ENCODE data around the gene ITPK1. TPM values are rescaled to one million over a fixed set of nuclear protein-coding genes. Genes with fewer than 3 reads are reported as not detected.
A peak's percentile ranks its signal among the peaks of the same experiment; 100 is the strongest.

ITPK1 gene
- total and polyA plus RNA-seq, 2 donors (not counting 3 experiments of a cell fraction or from before 2014, with no cell fraction given) = 39.6 to 51.8 TPM

DNA sequence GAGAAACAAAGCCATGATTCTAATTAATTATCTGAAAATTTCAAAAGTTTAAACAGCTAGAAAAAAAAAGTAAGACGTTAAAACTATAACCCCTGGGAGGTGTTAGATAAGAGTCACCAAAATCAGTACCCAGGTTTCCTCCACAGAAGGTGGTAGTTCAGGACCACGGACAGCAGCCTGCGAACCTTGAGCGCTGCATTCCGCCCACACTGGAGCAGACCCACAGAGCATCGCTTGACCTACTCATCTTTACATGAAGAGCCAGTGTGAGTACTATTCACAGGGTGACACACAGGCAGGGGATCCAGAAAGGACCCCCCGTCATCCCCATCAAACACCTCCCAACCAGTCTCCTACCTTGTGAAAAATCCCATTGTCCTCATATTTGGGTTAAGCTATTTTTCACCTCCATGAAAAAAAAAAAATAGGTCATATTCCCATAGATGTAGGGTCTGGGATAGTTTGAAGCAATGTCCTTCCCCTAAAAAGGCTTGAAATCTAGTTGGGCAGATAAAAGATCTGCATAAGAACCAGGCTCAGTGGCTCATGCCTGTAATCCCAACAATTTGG lies 201.6 kb downstream of the ITPK1 start:
- H3K27me3 ChIP-seq (ENCODE audit: control insufficient read depth in 2 of 2, insufficient read depth in 2 of 2, low read length in 2 of 2) = no peaks in the 10 kb centered on the region
- dilution Hi-C loops (cut with MboI; ENCODE audit: extremely low pct_ligation_motif_present, low sequenced_read_pairs) (no loop called here), intact Hi-C loops (cut with micrococcal nuclease) (no loop called here)
- no peaks in the 10 kb centered on the region for H4K20me1 ChIP-seq (replicated peaks; ENCODE audit: control insufficient read depth, extremely low read depth, insufficient read depth, low read length)
- H3K4me3 ChIP-seq (replicated peaks in 1 of 3; ENCODE audit: insufficient read depth in 1 of 3, low read depth in 1 of 3, low read length in 3 of 3) = no peak overlapping the region
- no peak overlapping the region for H3K9ac ChIP-seq (replicated peaks; ENCODE audit: extremely low read depth, insufficient read depth, low read length)
- TF ChIP-seq EZH2 (IDR thresholded peaks at IDR 0.05; ENCODE audit: borderline replicate concordance, low read depth, low read length, severe bottlenecking) = no peak
- TF ChIP-seq POLR2AphosphoS5 (IDR thresholded peaks at IDR 0.05; ENCODE audit: insufficient read depth, low read depth, low read length) = no peak
- TF ChIP-seq GATA2 (IDR thresholded peaks at IDR 0.05; ENCODE audit: insufficient read depth, insufficient read length, low read depth, low read length) = no peak
- TF ChIP-seq JUN (IDR thresholded peaks at IDR 0.05; ENCODE audit: borderline replicate concordance, insufficient read depth, insufficient read length, low read depth) = no peak
- TF ChIP-seq, protein P1, sequence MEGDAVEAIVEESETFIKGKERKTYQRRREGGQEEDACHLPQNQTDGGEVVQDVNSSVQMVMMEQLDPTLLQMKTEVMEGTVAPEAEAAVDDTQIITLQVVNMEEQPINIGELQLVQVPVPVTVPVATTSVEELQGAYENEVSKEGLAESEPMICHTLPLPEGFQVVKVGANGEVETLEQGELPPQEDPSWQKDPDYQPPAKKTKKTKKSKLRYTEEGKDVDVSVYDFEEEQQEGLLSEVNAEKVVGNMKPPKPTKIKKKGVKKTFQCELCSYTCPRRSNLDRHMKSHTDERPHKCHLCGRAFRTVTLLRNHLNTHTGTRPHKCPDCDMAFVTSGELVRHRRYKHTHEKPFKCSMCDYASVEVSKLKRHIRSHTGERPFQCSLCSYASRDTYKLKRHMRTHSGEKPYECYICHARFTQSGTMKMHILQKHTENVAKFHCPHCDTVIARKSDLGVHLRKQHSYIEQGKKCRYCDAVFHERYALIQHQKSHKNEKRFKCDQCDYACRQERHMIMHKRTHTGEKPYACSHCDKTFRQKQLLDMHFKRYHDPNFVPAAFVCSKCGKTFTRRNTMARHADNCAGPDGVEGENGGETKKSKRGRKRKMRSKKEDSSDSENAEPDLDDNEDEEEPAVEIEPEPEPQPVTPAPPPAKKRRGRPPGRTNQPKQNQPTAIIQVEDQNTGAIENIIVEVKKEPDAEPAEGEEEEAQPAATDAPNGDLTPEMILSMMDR (IDR thresholded peaks at IDR 0.05; ENCODE audit: extremely low read depth in 1 of 2, insufficient read depth in 1 of 2, low read depth in 1 of 2, low read length in 2 of 2) = no peak
- TF ChIP-seq, protein P2, sequence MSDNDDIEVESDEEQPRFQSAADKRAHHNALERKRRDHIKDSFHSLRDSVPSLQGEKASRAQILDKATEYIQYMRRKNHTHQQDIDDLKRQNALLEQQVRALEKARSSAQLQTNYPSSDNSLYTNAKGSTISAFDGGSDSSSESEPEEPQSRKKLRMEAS (IDR thresholded peaks at IDR 0.05; ENCODE audit: insufficient read depth, insufficient read length) = no peak
- no peak for TF ChIP-seq FOS (IDR thresholded peaks at IDR 0.05; ENCODE audit: borderline replicate concordance, insufficient read depth, low read length)
- TF ChIP-seq POLR2A (IDR thresholded peaks at IDR 0.05; ENCODE audit: low read depth, low read length) = no peak
- no peak for TF ChIP-seq MYC (IDR thresholded peaks at IDR 0.05; ENCODE audit: low read depth, low read length)
- CTCF ChIA-PET = no interaction called here
- H3K9me1 ChIP-seq (replicated peaks; ENCODE audit: control insufficient read depth, extremely low read depth, insufficient read depth, low read length) = no peaks in the 10 kb centered on the region
- no peaks in the 10 kb centered on the region for H3K79me2 ChIP-seq (ENCODE audit: control insufficient read depth, insufficient read depth, low read length)
- no peaks in the 10 kb centered on the region for H3K4me1 ChIP-seq (ENCODE audit: control insufficient read depth, extremely low read depth, insufficient read depth, low read length)
- no peaks in the 10 kb centered on the region for H3K36me3 ChIP-seq (ENCODE audit: control insufficient read depth in 2 of 2, extremely low read depth in 1 of 2, insufficient read depth in 2 of 2, low read length in 2 of 2)
- H3K9me3 ChIP-seq (replicated peaks; ENCODE audit: control insufficient read depth, insufficient read depth, low read length) = no peaks in the 10 kb centered on the region
- POLR2A ChIA-PET = no interaction called here
- peak; percentile 17 for DNase-seq (ENCODE audit: low read depth, low spot score)
- no peak for FAIRE-seq
- no peak overlapping the region for H3K4me2 ChIP-seq (ENCODE audit: insufficient read depth, low read length)
- no peak overlapping the region for H3K27ac ChIP-seq (ENCODE audit: insufficient read depth, low read depth, low read length)
- H2AFZ ChIP-seq (ENCODE audit: low read depth, low read length) = no peak overlapping the region
- BruUV-seq (replicated peaks) = no TSS peak
